ENCODE results near the gene TAF5L.
A peak's percentile ranks its signal among the peaks of the same experiment; 100 is the strongest.

Gene TAF5L

GRCh38 chr1:229625915-229626831, at the start of gene TAF5L, which contains the start of gene URB2:
TSS of gene TAF5L (minus strand) at chr1:229626122. CDS start at chr1:229614482, 11,640 bp downstream.
TSS of gene URB2 (plus strand) at chr1:229626247. CDS start at chr1:229627634, 1,387 bp downstream.
- peak; percentile 84 for DNase-seq

- no peak for DNase-seq
Observed at GRCh38 chr1:229675396-229675795, 49.5 kb upstream of the TAF5L start.

GRCh38 chr1:229674042-229674441, 48.1 kb upstream of the TAF5L start:
- DNase-seq: no peak

- DNase-seq: no peak
Observed at GRCh38 chr1:229672246-229672645, 46.3 kb upstream of the TAF5L start.

GRCh38 chr1:229671310-229671709, 45.4 kb upstream of the TAF5L start:
- no peak for DNase-seq

GRCh38 chr1:229669333-229669732, 43.4 kb upstream of the TAF5L start:
- no peak for DNase-seq

- no peak for DNase-seq
Observed at GRCh38 chr1:229666585-229666984, 40.7 kb upstream of the TAF5L start.

- no peak for DNase-seq
Observed at GRCh38 chr1:229665912-229666558, 40.1 kb upstream of the TAF5L start.

GRCh38 chr1:229664133-229664689, 38.3 kb upstream of the TAF5L start:
- DNase-seq: peak; percentile 85

- DNase-seq: no peak
Observed at GRCh38 chr1:229661897-229662296, 36.0 kb upstream of the TAF5L start.

- DNase-seq: peak; percentile 70
Observed at GRCh38 chr1:229661022-229661877, 35.3 kb upstream of the TAF5L start.

- DNase-seq: no peak
Observed at GRCh38 chr1:229657993-229658755, 32.3 kb upstream of the TAF5L start.

GRCh38 chr1:229655781-229656180, 29.9 kb upstream of the TAF5L start:
- DNase-seq: no peak

GRCh38 chr1:229653420-229653819, 27.5 kb upstream of the TAF5L start:
- DNase-seq: no peak

GRCh38 chr1:229651546-229651945, 25.6 kb upstream of the TAF5L start:
- no peak for DNase-seq

- no peak for DNase-seq
Observed at GRCh38 chr1:229650045-229650444, 24.1 kb upstream of the TAF5L start.

GRCh38 chr1:229648406-229648805, 22.5 kb upstream of the TAF5L start:
- DNase-seq: no peak

- DNase-seq: no peak
Observed at GRCh38 chr1:229645324-229645993, 19.5 kb upstream of the TAF5L start.

- no peak for DNase-seq
Observed at GRCh38 chr1:229643996-229644745, 18.2 kb upstream of the TAF5L start.

- no peak for DNase-seq
Observed at GRCh38 chr1:229642970-229643369, 17.0 kb upstream of the TAF5L start.

GRCh38 chr1:229642376-229642775, 16.5 kb upstream of the TAF5L start:
- DNase-seq: no peak
